ENCODE results near the gene DGAT2. TPM values are rescaled to one million over a fixed set of nuclear protein-coding genes. Genes with fewer than 3 reads are reported as not detected.

DGAT2 gene
- total and polyA plus RNA-seq, 4 donors: 4.2 to 54.0 (median 8.4) TPM

DNA sequence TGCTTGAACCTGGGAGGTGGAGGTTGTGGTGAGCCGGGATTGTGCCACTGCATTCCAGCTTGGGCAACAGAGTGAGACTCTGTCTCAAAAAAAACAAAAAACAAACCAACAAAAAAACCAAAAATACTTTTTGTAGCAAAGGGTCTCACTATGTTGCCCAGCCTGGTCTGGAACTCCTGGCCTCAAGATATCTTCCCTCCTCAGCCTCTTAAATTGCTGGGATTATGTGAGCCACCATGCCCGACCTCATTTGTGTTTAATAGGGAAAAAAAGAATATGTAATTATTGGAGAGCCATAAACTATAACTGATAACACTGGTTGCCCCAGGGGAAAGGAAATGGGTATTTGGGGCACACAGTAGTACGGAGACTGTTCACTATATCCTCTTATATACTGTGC lies 66.2 kb downstream of the DGAT2 start:
- H3K36me3 ChIP-seq (ENCODE audit: control insufficient read depth in 4 of 4, insufficient read depth in 4 of 4, low read length in 4 of 4): no peaks in the 10 kb centered on the region
- WGBS, 2 donors: 94 to 97% methylated on average over 3 of the region's 3 CpGs
- H3K4me3 ChIP-seq: no peak overlapping the region
- TF ChIP-seq, protein P1, sequence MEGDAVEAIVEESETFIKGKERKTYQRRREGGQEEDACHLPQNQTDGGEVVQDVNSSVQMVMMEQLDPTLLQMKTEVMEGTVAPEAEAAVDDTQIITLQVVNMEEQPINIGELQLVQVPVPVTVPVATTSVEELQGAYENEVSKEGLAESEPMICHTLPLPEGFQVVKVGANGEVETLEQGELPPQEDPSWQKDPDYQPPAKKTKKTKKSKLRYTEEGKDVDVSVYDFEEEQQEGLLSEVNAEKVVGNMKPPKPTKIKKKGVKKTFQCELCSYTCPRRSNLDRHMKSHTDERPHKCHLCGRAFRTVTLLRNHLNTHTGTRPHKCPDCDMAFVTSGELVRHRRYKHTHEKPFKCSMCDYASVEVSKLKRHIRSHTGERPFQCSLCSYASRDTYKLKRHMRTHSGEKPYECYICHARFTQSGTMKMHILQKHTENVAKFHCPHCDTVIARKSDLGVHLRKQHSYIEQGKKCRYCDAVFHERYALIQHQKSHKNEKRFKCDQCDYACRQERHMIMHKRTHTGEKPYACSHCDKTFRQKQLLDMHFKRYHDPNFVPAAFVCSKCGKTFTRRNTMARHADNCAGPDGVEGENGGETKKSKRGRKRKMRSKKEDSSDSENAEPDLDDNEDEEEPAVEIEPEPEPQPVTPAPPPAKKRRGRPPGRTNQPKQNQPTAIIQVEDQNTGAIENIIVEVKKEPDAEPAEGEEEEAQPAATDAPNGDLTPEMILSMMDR (IDR thresholded peaks at IDR 0.05; ENCODE audit: control extremely low read depth, extremely low read depth): no peak
- ATAC-seq (ENCODE audit: insufficient read depth, low FRiP score) (no peak), DNase-seq (no peak)
- no peak overlapping the region for H3K9ac ChIP-seq (ENCODE audit: insufficient read depth in 1 of 2, low read length in 2 of 2)
- H3K27me3 ChIP-seq (ENCODE audit: control insufficient read depth in 3 of 3, insufficient read depth in 3 of 3, low read length in 2 of 3): no peaks in the 10 kb centered on the region
- H3K9me3 ChIP-seq (ENCODE audit: control insufficient read depth in 4 of 4, insufficient read depth in 3 of 4, low read length in 3 of 4): no peaks in the 10 kb centered on the region
- H3K4me1 ChIP-seq (ENCODE audit: control insufficient read depth in 5 of 5, insufficient read depth in 5 of 5, low read length in 5 of 5): peaks cover 2 to 14% (median 4%) of the 10 kb centered on the region in 5 donors
- H3K27ac ChIP-seq (ENCODE audit: low read depth in 1 of 2, low read length in 1 of 2): no peak overlapping the region

DNA sequence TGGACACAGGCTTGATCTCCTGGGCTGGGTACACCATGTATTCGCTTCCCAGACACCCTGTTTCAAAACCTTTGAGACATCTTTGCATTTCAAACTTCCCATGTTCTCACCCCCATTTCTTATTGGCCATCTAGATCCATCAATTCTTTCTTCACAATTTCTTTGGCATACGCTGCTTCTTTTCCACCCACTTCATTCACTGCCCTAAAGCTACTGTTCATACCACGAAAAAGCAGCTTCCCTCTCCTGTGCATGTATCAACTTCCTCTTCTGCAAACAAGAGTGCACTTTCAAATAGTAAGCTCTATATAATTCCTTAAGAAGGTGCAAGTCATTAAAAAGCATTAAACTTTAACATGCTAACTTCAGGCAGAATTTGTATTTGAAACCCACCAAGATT lies 67.8 kb downstream of the DGAT2 start:
- WGBS, 2 donors: 37 to 57% methylated on average over 3 of the region's 3 CpGs
- no peak for ATAC-seq (ENCODE audit: insufficient read depth, low FRiP score)

DNA sequence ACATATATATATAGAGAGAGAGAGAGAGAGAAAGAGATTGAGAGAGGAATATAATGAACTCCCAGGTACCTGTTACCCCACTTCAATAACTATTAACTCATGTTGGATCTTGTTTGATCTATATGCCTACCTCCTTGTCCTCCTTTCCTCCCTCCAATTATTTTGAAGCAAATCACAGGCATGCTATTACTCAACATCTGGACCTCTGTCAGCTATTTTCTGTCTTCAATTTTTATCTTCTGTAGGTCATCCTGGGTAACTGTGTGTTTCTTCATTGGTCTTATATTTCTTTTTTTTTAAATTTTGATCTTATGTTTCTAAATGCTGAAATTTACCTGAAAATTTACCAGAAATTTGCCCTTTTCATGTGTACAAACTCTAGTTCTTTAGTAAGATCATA lies 71.3 kb downstream of the DGAT2 start:
- TF ChIP-seq, protein P1 (IDR thresholded peaks at IDR 0.05; ENCODE audit: control extremely low read depth, extremely low read depth): no peak
- no peak overlapping the region for H3K9ac ChIP-seq (ENCODE audit: insufficient read depth in 1 of 2, low read length in 2 of 2)
- no peaks in the 10 kb centered on the region for H3K27me3 ChIP-seq (ENCODE audit: control insufficient read depth in 3 of 3, insufficient read depth in 3 of 3, low read length in 2 of 3)
- ATAC-seq (ENCODE audit: insufficient read depth, low FRiP score) (no peak), DNase-seq (no peak)
- H3K4me3 ChIP-seq: no peak overlapping the region
- no peak overlapping the region for H3K27ac ChIP-seq (ENCODE audit: low read depth in 1 of 2, low read length in 1 of 2)
- peaks cover 0 to 23% (median 13%) of the 10 kb centered on the region in 5 donors for H3K4me1 ChIP-seq (ENCODE audit: control insufficient read depth in 5 of 5, insufficient read depth in 5 of 5, low read length in 5 of 5)
- no peaks in the 10 kb centered on the region for H3K36me3 ChIP-seq (ENCODE audit: control insufficient read depth in 4 of 4, insufficient read depth in 4 of 4, low read length in 4 of 4)
- no peaks in the 10 kb centered on the region for H3K9me3 ChIP-seq (ENCODE audit: control insufficient read depth in 4 of 4, insufficient read depth in 3 of 4, low read length in 3 of 4)

More for the DNA sequence above, 67.8 kb downstream of the DGAT2 start:
- no peak overlapping the region for H3K27ac ChIP-seq (ENCODE audit: low read depth in 1 of 2, low read length in 1 of 2)
- peaks cover 1 to 22% (median 18%) of the 10 kb centered on the region in 5 donors for H3K4me1 ChIP-seq (ENCODE audit: control insufficient read depth in 5 of 5, insufficient read depth in 5 of 5, low read length in 5 of 5)
- no peak overlapping the region for H3K9ac ChIP-seq (ENCODE audit: insufficient read depth in 1 of 2, low read length in 2 of 2)
- H3K36me3 ChIP-seq (ENCODE audit: control insufficient read depth in 4 of 4, insufficient read depth in 4 of 4, low read length in 4 of 4): no peaks in the 10 kb centered on the region
- no peaks in the 10 kb centered on the region for H3K27me3 ChIP-seq (ENCODE audit: control insufficient read depth in 3 of 3, insufficient read depth in 3 of 3, low read length in 2 of 3)
- H3K4me3 ChIP-seq: no peak overlapping the region
- DNase-seq: no peak
- no peaks in the 10 kb centered on the region for H3K9me3 ChIP-seq (ENCODE audit: control insufficient read depth in 4 of 4, insufficient read depth in 3 of 4, low read length in 3 of 4)
- TF ChIP-seq, protein P1 (IDR thresholded peaks at IDR 0.05; ENCODE audit: control extremely low read depth, extremely low read depth): no peak

DNA sequence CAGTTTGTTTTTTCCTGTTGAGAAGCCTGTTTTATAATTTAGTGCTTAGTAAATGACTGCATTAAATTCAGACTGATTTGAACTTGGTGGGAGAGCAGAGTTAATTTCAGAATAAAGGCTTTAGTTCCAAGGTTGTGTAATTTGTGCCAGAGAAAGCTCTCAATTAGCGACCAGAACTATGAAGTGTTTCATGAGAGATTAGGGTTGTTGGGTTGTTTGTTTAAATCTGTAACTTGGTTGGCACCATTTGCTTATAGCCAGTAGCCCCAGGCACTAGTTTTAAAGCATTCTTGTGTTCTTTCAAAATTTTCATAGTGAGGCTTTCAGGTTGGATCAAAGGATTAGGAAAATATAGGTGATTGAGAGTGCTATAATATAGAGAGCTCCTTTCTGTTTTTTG lies 71.9 kb downstream of the DGAT2 start:
- 64 to 88% methylated on average over 1 of the region's 1 CpG for WGBS, 2 donors
- Histone ChIP-seq H3K4me3 (no peak overlapping the region), H3K4me1 (ENCODE audit: control insufficient read depth in 5 of 5, insufficient read depth in 5 of 5, low read length in 5 of 5) (peaks cover 0 to 23% (median 13%) of the 10 kb centered on the region in 5 donors), H3K27me3 (ENCODE audit: control insufficient read depth in 3 of 3, insufficient read depth in 3 of 3, low read length in 2 of 3) (no peaks in the 10 kb centered on the region), H3K9me3 (ENCODE audit: control insufficient read depth in 4 of 4, insufficient read depth in 3 of 4, low read length in 3 of 4) (no peaks in the 10 kb centered on the region), H3K36me3 (ENCODE audit: control insufficient read depth in 4 of 4, insufficient read depth in 4 of 4, low read length in 4 of 4) (no peaks in the 10 kb centered on the region), H3K27ac (ENCODE audit: low read depth in 1 of 2, low read length in 1 of 2) (no peak overlapping the region), H3K9ac (ENCODE audit: insufficient read depth in 1 of 2, low read length in 2 of 2) (peak overlapping the region in 1 of 2 donors; percentile 32)
- TF ChIP-seq, protein P1 (IDR thresholded peaks at IDR 0.05; ENCODE audit: control extremely low read depth, extremely low read depth): no peak
- ATAC-seq (ENCODE audit: insufficient read depth, low FRiP score): no peak
- DNase-seq: peak in 2 of 3 donors; percentile 67 to 70

Measured in lung (tissue), 12 donors.